Measurements from ENCODE around the gene IFT25.

GRCh38 chr1:53963460-53963859 lies 18.0 kb upstream of the IFT25 start:
- TF ChIP-seq CTCF (conservative IDR thresholded peaks at IDR 0.05): no peak
- TF ChIP-seq EZH2 (IDR thresholded peaks at IDR 0.05; ENCODE audit: low read depth): no peak
